HepG2 (cell line): Measurements from ENCODE around the gene ABT1. TPM values are rescaled to one million over a fixed set of nuclear protein-coding genes. Genes with fewer than 3 reads are reported as not detected.
A peak's percentile ranks its signal among the peaks of the same experiment; 100 is the strongest.

Experiments
- AGO1 ChIP-seq: fragments of 200-400 bp; formaldehyde crosslinking; IDR thresholded peaks from 2 replicates; pipeline ENCODE4 v1.6.1; 2017; ENCODE audit warnings: mild to moderate bottlenecking, low read depth, low read length, moderate library complexity; ENCODE audit not compliant: poor library complexity, severe bottlenecking
- BCL3 ChIP-seq: sonication (generic); formaldehyde crosslinking; IDR thresholded peaks from 2 replicates; pipeline ENCODE4 v1.5.1; 2020; ENCODE audit warnings: mild to moderate bottlenecking, missing genetic modification reagents, moderate library complexity
- ETS1 ChIP-seq: sonication (generic); formaldehyde crosslinking; IDR thresholded peaks from 2 replicates; pipeline ENCODE4 v1.4.0; 2020; ENCODE audit warnings: missing genetic modification reagents
- HIC2 ChIP-seq: sonication (generic); formaldehyde crosslinking; IDR thresholded peaks from 2 replicates; pipeline ENCODE4 v1.9.0; 2022; ENCODE audit warnings: low read depth, missing genetic modification reagents
- MAFK ChIP-seq, 2 experiments: IDR thresholded peaks in 1 of 2; conservative IDR thresholded peaks in 1 of 2; 2 replicates each; pipeline ENCODE4 v1.6.1; 2011; ENCODE audit warnings: improper control_type of control experiment in 2 of 2, low read length in 2 of 2
- NONO ChIP-seq, 2 experiments: fragments of 450-650 bp in 1 of 2; sonication (generic) in 1 of 2; formaldehyde crosslinking in 1 of 2; IDR thresholded peaks in 1 of 2; conservative IDR thresholded peaks in 1 of 2; 2 replicates each; pipeline versions ENCODE4 v1.6.1 to v1.8.0; 2017 to 2022; ENCODE audit warnings: mild to moderate bottlenecking in 1 of 2, missing genetic modification reagents in 1 of 2, moderate library complexity in 1 of 2
- PRPF4 ChIP-seq: fragments of 200-400 bp; formaldehyde crosslinking; IDR thresholded peaks from 2 replicates; pipeline ENCODE4 v1.6.1; 2016; ENCODE audit warnings: low read length, low read depth; ENCODE audit not compliant: poor library complexity, severe bottlenecking
- RARA ChIP-seq: IDR thresholded peaks from 2 replicates; pipeline ENCODE4 v1.6.1; 2016; ENCODE audit warnings: missing genetic modification reagents, missing compliant biosample characterization
- SMC3 ChIP-seq: IDR thresholded peaks from 2 replicates; pipeline ENCODE4 v1.6.1; 2011; ENCODE audit warnings: low read length, improper control_type of control experiment
- TBX3 ChIP-seq: fragments of 450-650 bp; IDR thresholded peaks from 2 replicates; pipeline ENCODE4 v1.6.1; 2017; ENCODE audit warnings: antibody characterized with exemption, mild to moderate bottlenecking, inconsistent platforms, borderline replicate concordance
- THRA ChIP-seq: sonication (generic); formaldehyde crosslinking; IDR thresholded peaks from 2 replicates; pipeline ENCODE4 v1.4.0; 2020; ENCODE audit warnings: missing genetic modification reagents, borderline replicate concordance
- ZBTB34 ChIP-seq: sonication (generic); formaldehyde crosslinking; IDR thresholded peaks from 2 replicates; pipeline ENCODE4 v1.8.0; 2022; ENCODE audit warnings: mild to moderate bottlenecking, missing genetic modification reagents
- ZBTB46 ChIP-seq: sonication (generic); formaldehyde crosslinking; IDR thresholded peaks from 2 replicates; pipeline ENCODE4 v1.4.0; 2020; ENCODE audit warnings: mild to moderate bottlenecking, missing genetic modification reagents, borderline replicate concordance
- ZFP37 ChIP-seq: sonication (generic); formaldehyde crosslinking; IDR thresholded peaks from 2 replicates; pipeline ENCODE4 v1.4.0; 2020; ENCODE audit warnings: missing genetic modification reagents, borderline replicate concordance
- ZNF10 ChIP-seq: sonication (generic); formaldehyde crosslinking; IDR thresholded peaks from 2 replicates; pipeline ENCODE4 v1.4.0; 2020; ENCODE audit warnings: mild to moderate bottlenecking, low read depth, missing genetic modification reagents, borderline replicate concordance
- ZNF24 ChIP-seq: fragments of 450-650 bp; IDR thresholded peaks from 2 replicates; pipeline ENCODE4 v1.6.1; 2017; ENCODE audit warnings: antibody characterized with exemption, mild to moderate bottlenecking
- ZNF709 ChIP-seq: sonication (generic); formaldehyde crosslinking; IDR thresholded peaks from 2 replicates; pipeline ENCODE4 v1.5.0; 2020; ENCODE audit warnings: mild to moderate bottlenecking, missing genetic modification reagents
- ZNF737 ChIP-seq: sonication (generic); formaldehyde crosslinking; IDR thresholded peaks from 2 replicates; pipeline ENCODE4 v1.5.0; 2020; ENCODE audit warnings: missing genetic modification reagents, mild to moderate bottlenecking, borderline replicate concordance
- polyA plus RNA-seq, 8 experiments: library from polyadenylated mRNA; depleted of rRNA in 3 of 8; stranded (reverse) in 7 of 8; unstranded in 1 of 8; fragments of >200 nt; fragmentation: Illumina TruSeq in 4 of 8; extraction: Trizol in 4 of 8; gene quantifications; 2 replicates each; pipeline versions ENCODE4 v1.2.1 to v1.2.3, GENCODE V29; 2011 to 2016; ENCODE audit warnings: low read depth in 4 of 8, missing spikeins in 1 of 8, mixed read lengths in 1 of 8; ENCODE audit not compliant: insufficient read depth in 1 of 8
- total RNA-seq, 5 experiments: library from RNA; depleted of rRNA; stranded (reverse); fragments of >200 nt; fragmentation: Illumina TruSeq; extraction: Trizol; gene quantifications; 2 replicates each; pipeline ENCODE4 v1.2.3, GENCODE V29; 2016; ENCODE audit warnings: low read depth in 1 of 5

The ABT1 gene
- total and polyA plus RNA-seq, 2 of the 13 experiments (the other 11 are each of a cell fraction or from before 2014, with no cell fraction given) = 38.4 TPM

- no peak for TF ChIP-seq ZBTB46 (CRISPR knock-in tag)
- no peak for TF ChIP-seq ETS1
- TF ChIP-seq ZBTB34 (CRISPR knock-in tag) = peak; percentile 61; the same call in 1 of the 2 replicates
- TF ChIP-seq ZNF709 (CRISPR knock-in tag) = peak; percentile 93; the same call in 1 of the 2 replicates
- no peak for TF ChIP-seq ZFP37 (CRISPR knock-in tag)
- TF ChIP-seq BCL3 (CRISPR knock-in tag) = peak; percentile 43; the same call in 1 of the 2 replicates
- peak; percentile 86 for TF ChIP-seq THRA (CRISPR knock-in tag)
- TF ChIP-seq SMC3 = peak; percentile 53; the same call in 1 of the 2 replicates
- TF ChIP-seq ZNF10 (CRISPR knock-in tag) = no peak
- no peak for TF ChIP-seq PRPF4
- peak; percentile 69 for TF ChIP-seq RARA (CRISPR knock-in tag)
- 0 out of 4 replicates have a peak, but pooled peaks of 1 of the 2 experiments have one; percentile 35 for TF ChIP-seq MAFK (conservative IDR thresholded peaks at IDR 0.05 in 1 of 2, IDR thresholded peaks at IDR 0.05 in 1 of 2; ENCODE audit: low read length in 2 of 2)
- TF ChIP-seq NONO (IDR thresholded peaks at IDR 0.05) = no peak
- peak; percentile 100 for TF ChIP-seq NONO (CRISPR knock-in tag; conservative IDR thresholded peaks at IDR 0.05)
- 0 out of 2 replicates have a peak, but pooled peaks have one; percentile 22 for TF ChIP-seq ZNF24
- TF ChIP-seq HIC2 = peak; percentile 52; the same call in 1 of the 2 replicates
- peak; percentile 58; the same call in 1 of the 2 replicates for TF ChIP-seq TBX3
- TF ChIP-seq AGO1 = no peak
- 0 out of 2 replicates have a peak, but pooled peaks have one; percentile 95 for TF ChIP-seq ZNF737
Observed at GRCh38 chr6:26596579-26597388, at the start of gene ABT1 (continued).
